A673 (cell line): Measurements from ENCODE around the gene C1QTNF8. TPM values are rescaled to one million over a fixed set of nuclear protein-coding genes. Genes with fewer than 3 reads are reported as not detected.

ENCODE experiments used
- BruUV-seq: library from RNA; stranded (reverse); fragments of 400-500 nt; replicated peaks from 2 replicates; lab custom pipeline; 2021; lab: Mats Ljungman, UMichigan
- CTCF ChIA-PET: fragments of 300-600 bp; sonication (Branson Sonifier 250); formaldehyde crosslinking; loops from one replicate; lab custom pipeline; 2022; ENCODE audit warnings: antibody characterized with exemption; lab: Charles Lee
- POLR2A ChIA-PET: fragments of 300-600 bp; sonication (Branson Sonifier 250); formaldehyde crosslinking; loops from one replicate; lab custom pipeline; 2022; ENCODE audit warnings: antibody characterized with exemption; ENCODE audit not compliant: low non-redundant PET; lab: Charles Lee
- DNase-seq: peaks from one replicate; pipeline ENCODE4 v3.0.0-alpha.2; 2015; ENCODE audit warnings: low spot score
- H3K27ac ChIP-seq: fragments of 200-600 bp; sonication (generic); 2 replicates; pipeline ENCODE4 v1.5.1; 2016; ENCODE audit warnings: mixed run types, low read depth, mild to moderate bottlenecking, mixed read lengths, antibody characterized with exemption, low read length; ENCODE audit not compliant: poor library complexity, severe bottlenecking
- H3K27me3 ChIP-seq: fragments of 200-600 bp; sonication (generic); replicated peaks from 2 replicates; pipeline ENCODE4 v1.6.1; 2017; ENCODE audit warnings: mixed run types, low read depth, mild to moderate bottlenecking, mixed read lengths, antibody characterized with exemption, low read length; ENCODE audit not compliant: insufficient read depth, poor library complexity
- H3K36me3 ChIP-seq: fragments of 200-600 bp; sonication (generic); 2 replicates; pipeline ENCODE4 v1.6.1; 2016; ENCODE audit warnings: mixed run types, mild to moderate bottlenecking, mixed read lengths, antibody characterized with exemption, low read length; ENCODE audit not compliant: insufficient read depth, poor library complexity, severe bottlenecking
- H3K4me1 ChIP-seq: fragments of 200-600 bp; sonication (generic); 2 replicates; pipeline ENCODE4 v1.6.1; 2017; ENCODE audit warnings: mixed run types, mild to moderate bottlenecking, mixed read lengths, antibody characterized with exemption, low read length; ENCODE audit not compliant: insufficient read depth, poor library complexity, severe bottlenecking
- H3K4me3 ChIP-seq: fragments of 200-600 bp; sonication (generic); 2 replicates; pipeline ENCODE4 v1.5.1; 2016; ENCODE audit warnings: low read depth, mixed run types, mild to moderate bottlenecking, mixed read lengths, low read length; ENCODE audit not compliant: poor library complexity, severe bottlenecking
- H3K9me3 ChIP-seq: fragments of 200-600 bp; sonication (generic); 2 replicates; pipeline ENCODE4 v1.6.1; 2016; ENCODE audit warnings: mixed run types, low read depth, mild to moderate bottlenecking, mixed read lengths, antibody characterized with exemption, low read length; ENCODE audit not compliant: poor library complexity, severe bottlenecking
- CTCF ChIP-seq: fragments of 300-800, 200-600 bp; sonication (generic); conservative IDR thresholded peaks from 2 replicates; pipeline ENCODE4 v1.5.1; 2017; ENCODE audit warnings: low read depth, mild to moderate bottlenecking, antibody characterized with exemption, low read length, moderate library complexity, mixed read lengths
- EZH2 ChIP-seq: fragments of 200-600 bp; sonication (generic); IDR thresholded peaks from 2 replicates; pipeline ENCODE4 v1.6.1; 2017; ENCODE audit warnings: borderline replicate concordance, low read depth, mild to moderate bottlenecking, mixed read lengths, antibody characterized with exemption, low read length; ENCODE audit not compliant: poor library complexity, severe bottlenecking
- intact Hi-C: fragments of 100-400 bp; cut with micrococcal nuclease; formaldehyde crosslinking; loops from one replicate; pipeline ENCODE4 v1.10.0; 2022; ENCODE audit not compliant: unreplicated experiment
- total RNA-seq: library from RNA; stranded (reverse); gene quantifications from 2 replicates; pipeline ENCODE4 v1.2.3, GENCODE V29; 2021

C1QTNF8 gene
- total RNA-seq, 1 experiment from 2014 or later = not detected

DNA sequence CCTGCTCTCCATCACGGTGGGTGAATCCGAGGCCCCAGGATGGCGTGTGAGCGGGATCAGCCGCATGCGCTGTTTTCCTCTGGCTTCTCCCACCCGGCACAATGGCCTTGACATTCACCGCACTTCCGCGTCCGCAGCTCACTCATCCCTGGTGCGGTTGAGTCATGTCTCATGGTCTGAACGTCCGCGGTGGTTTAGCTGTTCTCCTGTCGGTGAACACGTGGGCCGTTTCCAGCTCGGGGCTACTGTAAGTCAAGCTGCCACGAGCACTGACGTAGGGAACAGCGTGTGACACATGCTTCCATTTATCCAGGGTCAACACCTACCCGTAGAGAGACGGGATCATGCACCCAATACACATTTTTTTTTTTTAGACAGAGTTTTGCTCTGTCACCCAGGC, 41.6 kb upstream of the C1QTNF8 start:
- DNase-seq = no peak
- Histone ChIP-seq H3K27ac (no peak overlapping the region), H3K4me3 (no peak overlapping the region), H3K27me3 (no peaks in the 10 kb centered on the region), H3K9me3 (no peaks in the 10 kb centered on the region), H3K36me3 (no peaks in the 10 kb centered on the region), H3K4me1 (no peaks in the 10 kb centered on the region)
- intact Hi-C loops = no loop called here
- ChIA-PET POLR2A (no interaction called here), CTCF (no interaction called here)
- no TSS peak for BruUV-seq
- TF ChIP-seq EZH2 (no peak), CTCF (no peak)

GRCh38 chr16:1135459-1135825, 39.4 kb upstream of the C1QTNF8 start:
- H3K27ac ChIP-seq = no peak overlapping the region
- intact Hi-C loops = no loop called here

GRCh38 chr16:1134776-1135458, 38.9 kb upstream of the C1QTNF8 start:
- BruUV-seq = no TSS peak

More at GRCh38 chr16:1135459-1135825, 39.4 kb upstream of the C1QTNF8 start:
- no TSS peak for BruUV-seq
- no peak for DNase-seq
- ChIA-PET CTCF (no interaction called here), POLR2A (no interaction called here)
- H3K4me3 ChIP-seq = no peak overlapping the region
- no peaks in the 10 kb centered on the region for H3K27me3 ChIP-seq
- H3K9me3 ChIP-seq = no peaks in the 10 kb centered on the region
- no peaks in the 10 kb centered on the region for H3K4me1 ChIP-seq
- TF ChIP-seq CTCF (no peak), EZH2 (no peak)
- no peaks in the 10 kb centered on the region for H3K36me3 ChIP-seq

More at GRCh38 chr16:1134776-1135458, 38.9 kb upstream of the C1QTNF8 start:
- DNase-seq = no peak
- H3K27ac ChIP-seq = no peak overlapping the region
- H3K4me3 ChIP-seq = no peak overlapping the region
- H3K9me3 ChIP-seq = no peaks in the 10 kb centered on the region
- ChIA-PET CTCF (no interaction called here), POLR2A (no interaction called here)
- no peaks in the 10 kb centered on the region for H3K4me1 ChIP-seq
- H3K27me3 ChIP-seq = no peaks in the 10 kb centered on the region
- H3K36me3 ChIP-seq = no peaks in the 10 kb centered on the region
- intact Hi-C loops = no loop called here
- TF ChIP-seq EZH2 = no peak
- no peak for TF ChIP-seq CTCF
